ENCODE data around the gene ZKSCAN4.
A peak's percentile ranks its signal among the peaks of the same experiment; 100 is the strongest.

The ZKSCAN4 gene

DNA sequence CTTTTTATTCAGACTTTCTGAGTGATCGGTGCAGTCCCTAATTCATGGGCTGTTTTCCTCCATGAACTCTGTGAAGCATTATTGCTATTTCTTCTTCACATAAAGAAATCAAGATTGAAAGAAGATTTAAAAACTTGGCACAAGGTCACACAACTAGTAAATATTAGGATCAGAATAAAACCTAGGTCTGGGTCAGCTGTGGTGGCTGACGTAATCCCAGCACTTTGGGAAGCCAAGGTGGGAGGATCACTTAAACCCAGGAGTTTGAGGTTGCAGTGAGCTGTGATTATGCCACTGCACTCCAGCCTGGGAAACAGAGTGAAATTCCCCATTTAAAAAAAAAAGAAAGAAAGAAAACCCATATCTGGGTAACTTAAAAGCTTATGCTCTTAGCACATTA is 25.6 kb downstream of the ZKSCAN4 start:
- DNase-seq (ENCODE audit: low read depth), result no peak
- H3K4me3 ChIP-seq (ENCODE audit: low read length), result no peak overlapping the region

DNA sequence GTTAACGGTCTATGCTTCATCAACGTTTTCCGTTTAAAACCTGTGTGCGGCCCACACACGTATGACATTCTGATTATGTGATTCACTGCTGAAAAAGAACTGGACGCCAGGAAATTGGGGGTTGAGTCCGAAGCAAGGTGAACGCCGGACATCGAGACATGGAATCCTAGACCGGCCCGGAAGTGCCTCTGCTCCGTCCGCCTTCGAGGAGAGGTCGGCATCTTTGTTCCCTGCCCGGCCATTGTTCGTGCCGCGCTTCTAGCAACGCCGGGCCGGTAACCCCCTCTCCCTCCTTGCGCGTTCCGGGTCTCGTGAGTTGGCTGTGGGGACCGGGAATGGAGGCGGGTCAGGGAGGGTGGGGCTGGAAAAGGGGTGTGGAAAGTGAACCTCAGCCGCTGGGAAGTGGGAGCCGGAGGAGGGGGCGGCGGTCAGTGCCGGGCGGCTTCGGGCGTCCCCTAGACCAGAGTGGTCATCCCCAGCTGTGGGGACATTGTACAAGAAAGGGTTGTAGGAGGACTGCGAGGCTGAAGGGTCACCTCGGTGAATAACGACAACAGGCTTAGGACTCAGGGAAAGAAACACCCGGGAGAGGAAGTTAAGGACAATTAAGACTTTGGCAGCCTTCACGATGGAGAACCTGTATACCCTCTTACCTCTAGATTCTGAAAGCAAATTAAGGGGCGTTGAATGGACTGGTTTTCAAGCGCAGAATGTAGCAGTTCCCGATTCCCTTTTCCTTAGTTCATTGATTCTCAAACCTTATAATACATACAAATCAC is 26.8 kb downstream of the ZKSCAN4 start, which contains the start of gene ZSCAN9:
ZSCAN9 (plus strand) TSS at position 220 of the 779 bp plus-strand sequence. CDS start 1,810 bp downstream, outside the sequence.
- TF ChIP-seq, protein P1, sequence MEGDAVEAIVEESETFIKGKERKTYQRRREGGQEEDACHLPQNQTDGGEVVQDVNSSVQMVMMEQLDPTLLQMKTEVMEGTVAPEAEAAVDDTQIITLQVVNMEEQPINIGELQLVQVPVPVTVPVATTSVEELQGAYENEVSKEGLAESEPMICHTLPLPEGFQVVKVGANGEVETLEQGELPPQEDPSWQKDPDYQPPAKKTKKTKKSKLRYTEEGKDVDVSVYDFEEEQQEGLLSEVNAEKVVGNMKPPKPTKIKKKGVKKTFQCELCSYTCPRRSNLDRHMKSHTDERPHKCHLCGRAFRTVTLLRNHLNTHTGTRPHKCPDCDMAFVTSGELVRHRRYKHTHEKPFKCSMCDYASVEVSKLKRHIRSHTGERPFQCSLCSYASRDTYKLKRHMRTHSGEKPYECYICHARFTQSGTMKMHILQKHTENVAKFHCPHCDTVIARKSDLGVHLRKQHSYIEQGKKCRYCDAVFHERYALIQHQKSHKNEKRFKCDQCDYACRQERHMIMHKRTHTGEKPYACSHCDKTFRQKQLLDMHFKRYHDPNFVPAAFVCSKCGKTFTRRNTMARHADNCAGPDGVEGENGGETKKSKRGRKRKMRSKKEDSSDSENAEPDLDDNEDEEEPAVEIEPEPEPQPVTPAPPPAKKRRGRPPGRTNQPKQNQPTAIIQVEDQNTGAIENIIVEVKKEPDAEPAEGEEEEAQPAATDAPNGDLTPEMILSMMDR (conservative IDR thresholded peaks at IDR 0.05; ENCODE audit: low read length), result no peak
- DNase-seq (ENCODE audit: low read depth), result peak; percentile 86
- H3K4me3 ChIP-seq (ENCODE audit: low read length), result peak within 1 kb of the TSS; percentile 82

More for the DNA sequence above, 25.6 kb downstream of the ZKSCAN4 start:
- TF ChIP-seq, protein P1 (conservative IDR thresholded peaks at IDR 0.05; ENCODE audit: low read length), result no peak

DNA sequence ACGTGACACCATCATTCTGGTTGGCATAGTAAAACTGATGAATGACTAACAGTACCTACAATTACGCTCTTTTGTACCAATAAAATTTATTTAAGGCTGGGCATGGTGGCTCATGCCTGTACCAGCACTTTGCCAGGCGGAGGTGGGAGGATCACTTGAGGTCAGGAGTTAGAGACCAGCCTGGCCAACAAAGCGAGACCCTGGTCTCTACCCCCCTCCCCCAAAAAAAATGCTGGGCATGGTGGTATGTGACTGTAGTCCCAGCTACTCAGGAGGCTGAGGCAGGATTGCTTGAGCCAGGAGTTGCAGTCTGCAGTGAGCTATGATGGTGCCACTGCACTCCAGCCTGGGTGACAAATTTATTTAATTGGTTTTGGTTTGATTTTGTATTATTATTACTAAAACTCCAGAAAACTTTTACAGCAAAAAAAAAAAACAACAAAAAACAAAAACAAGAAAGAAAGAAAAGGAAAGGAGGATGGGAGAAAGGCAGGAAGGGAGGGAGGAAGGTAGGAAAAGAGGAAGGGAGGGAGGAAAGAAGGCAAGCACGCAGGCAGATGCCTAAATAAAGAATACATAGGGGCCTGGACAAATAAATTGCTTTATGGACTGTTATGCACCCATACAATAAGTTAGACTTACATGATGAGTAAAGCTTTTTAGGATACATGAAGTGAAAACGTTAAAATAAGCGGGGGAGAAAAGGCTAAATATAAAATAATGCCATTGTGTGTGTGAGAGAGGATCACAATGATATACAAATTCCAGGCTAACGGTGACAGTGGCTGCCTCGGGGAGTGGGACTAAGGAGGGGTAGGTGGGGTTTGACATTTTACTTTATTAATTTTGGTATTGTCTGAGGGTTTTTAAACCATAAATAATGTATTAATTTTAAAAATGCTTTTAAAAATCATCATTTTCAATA is 27.7 kb downstream of the ZKSCAN4 start:
- H3K4me3 ChIP-seq (ENCODE audit: low read length), result peak overlapping the region; percentile 82
- no peak for DNase-seq (ENCODE audit: low read depth)
- TF ChIP-seq, protein P1 (conservative IDR thresholded peaks at IDR 0.05; ENCODE audit: low read length), result no peak

DNA sequence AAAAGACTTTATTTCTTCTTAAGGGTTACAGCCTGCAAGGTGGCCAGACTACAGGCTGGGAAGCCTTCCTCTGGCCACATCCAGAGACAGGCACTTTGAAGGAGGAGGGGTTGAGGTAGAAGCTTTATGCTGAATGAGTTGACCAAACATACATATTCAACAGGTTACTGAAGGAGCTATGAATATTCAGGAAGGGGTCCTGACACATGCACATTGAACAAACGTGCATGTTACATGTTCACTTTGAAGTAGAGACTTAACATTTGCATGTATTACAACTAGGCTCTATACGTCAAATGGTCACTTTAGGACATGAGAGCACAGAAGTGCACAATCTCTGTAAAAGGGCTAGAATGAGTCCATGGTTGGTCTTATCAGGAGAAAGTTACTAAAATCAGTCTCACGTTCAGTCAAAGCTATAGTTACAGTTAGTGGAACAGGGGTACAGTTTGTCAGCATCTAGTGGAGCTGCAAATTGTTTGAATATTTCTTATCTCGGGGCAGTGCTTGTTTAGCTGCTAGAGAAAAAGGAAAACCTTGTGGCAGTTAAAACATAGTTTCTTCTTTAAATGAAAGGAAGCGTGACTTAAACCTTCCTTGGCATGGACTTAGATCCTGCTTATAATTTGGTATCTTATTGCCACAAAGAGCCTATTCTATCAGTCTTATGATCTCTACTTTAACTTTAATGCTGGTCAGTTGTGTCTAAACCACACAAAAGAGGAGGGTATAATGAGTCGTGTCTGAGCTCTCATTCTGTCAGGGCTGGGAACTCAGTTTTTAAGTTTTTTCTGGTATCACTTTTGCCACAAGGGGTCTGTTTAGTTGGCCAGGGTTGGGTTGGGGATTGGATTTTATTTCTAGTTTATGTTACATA is 31.6 kb downstream of the ZKSCAN4 start:
- H3K4me3 ChIP-seq (ENCODE audit: low read length), result no peak overlapping the region
- DNase-seq (ENCODE audit: low read depth), result no peak
- TF ChIP-seq, protein P1 (conservative IDR thresholded peaks at IDR 0.05; ENCODE audit: low read length), result no peak

DNA sequence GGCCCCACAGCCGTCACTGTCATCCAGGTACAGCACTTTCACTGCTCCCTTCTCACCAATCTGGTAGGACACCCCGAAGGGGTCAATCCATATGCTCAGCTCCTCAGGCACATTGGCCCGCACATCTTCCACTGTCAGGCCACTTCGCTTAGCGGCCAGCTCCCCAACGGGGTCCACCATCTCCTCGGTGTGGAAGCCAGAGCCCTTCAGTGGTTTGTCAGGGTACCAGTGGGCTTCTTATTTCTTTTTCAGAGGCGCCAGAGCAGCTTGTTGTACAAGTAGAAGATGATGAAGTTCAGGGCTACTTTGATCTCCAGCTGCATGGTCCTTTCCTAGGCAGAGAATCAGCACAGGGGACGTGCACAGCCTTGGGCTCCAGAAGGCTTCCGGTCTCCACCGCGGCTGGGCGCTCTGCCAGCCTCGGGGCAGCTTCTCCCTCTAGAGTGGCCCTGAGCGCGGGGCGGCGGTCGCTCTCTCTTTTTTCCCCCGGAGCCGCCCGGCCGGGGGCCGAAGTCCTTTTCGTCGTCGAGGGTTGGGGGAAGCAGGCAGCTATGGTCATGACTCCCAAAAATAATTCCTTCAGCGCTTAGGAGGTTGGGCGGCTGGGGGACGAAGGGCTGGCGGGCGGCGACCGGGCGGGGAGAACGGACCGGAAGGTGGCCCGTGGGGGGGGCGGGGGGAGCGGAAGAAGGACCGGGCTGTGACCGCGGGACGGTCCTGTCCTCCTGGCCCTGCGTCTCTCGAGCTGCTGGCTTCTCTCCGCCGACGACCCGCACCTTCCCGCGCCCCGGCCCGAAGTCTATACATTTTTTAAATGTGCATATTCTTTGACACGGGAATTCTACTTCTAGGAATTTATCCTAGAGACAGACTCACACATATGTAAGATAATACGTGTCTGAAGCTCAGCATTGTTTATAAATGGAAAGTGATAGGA is 33.5 kb downstream of the ZKSCAN4 start:
- TF ChIP-seq, protein P1 (conservative IDR thresholded peaks at IDR 0.05; ENCODE audit: low read length), result no peak
- peak overlapping the region; percentile 65 for H3K4me3 ChIP-seq (ENCODE audit: low read length)
- DNase-seq (ENCODE audit: low read depth), result peak; percentile 68

DNA sequence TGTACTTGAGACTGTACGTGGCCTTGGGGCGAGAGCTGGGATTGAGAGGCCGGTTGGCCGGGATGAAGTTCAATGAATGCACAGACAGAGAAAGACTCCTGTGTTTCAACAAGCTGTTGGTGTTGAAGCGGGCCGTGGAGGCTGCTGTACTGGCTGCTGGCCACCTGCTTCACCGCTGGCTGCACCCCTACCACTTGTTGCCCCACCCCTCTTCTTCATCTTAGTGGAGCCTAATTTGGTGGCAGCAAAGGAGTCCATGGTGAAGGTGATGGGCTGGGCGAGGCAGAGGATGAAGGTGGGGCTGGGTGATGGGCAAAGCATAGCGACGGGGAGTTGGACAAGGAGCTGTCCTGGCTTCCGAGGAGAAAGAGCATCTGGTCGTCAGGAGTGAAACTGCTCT is 34.2 kb downstream of the ZKSCAN4 start:
- TF ChIP-seq, protein P1 (conservative IDR thresholded peaks at IDR 0.05; ENCODE audit: low read length), result no peak
- no peak for DNase-seq (ENCODE audit: low read depth)
- peak overlapping the region; percentile 65 for H3K4me3 ChIP-seq (ENCODE audit: low read length)

All from AG10803 (cell line).